ENCODE results near the gene RPSA.

The RPSA gene

GRCh38 chr3:39460677-39461076 lies 54.2 kb downstream of the RPSA start:
- peaks cover 5% of the 10 kb centered on the region for H3K4me1 Mint-ChIP-seq
- H3K9me3 Mint-ChIP-seq, result no peaks in the 10 kb centered on the region
- H3K36me3 Mint-ChIP-seq (ENCODE audit: low read depth), result no peaks in the 10 kb centered on the region
- H3K27me3 Mint-ChIP-seq (ENCODE audit: low read depth, poor library complexity), result no peaks in the 10 kb centered on the region
- TF ChIP-seq, protein P1, sequence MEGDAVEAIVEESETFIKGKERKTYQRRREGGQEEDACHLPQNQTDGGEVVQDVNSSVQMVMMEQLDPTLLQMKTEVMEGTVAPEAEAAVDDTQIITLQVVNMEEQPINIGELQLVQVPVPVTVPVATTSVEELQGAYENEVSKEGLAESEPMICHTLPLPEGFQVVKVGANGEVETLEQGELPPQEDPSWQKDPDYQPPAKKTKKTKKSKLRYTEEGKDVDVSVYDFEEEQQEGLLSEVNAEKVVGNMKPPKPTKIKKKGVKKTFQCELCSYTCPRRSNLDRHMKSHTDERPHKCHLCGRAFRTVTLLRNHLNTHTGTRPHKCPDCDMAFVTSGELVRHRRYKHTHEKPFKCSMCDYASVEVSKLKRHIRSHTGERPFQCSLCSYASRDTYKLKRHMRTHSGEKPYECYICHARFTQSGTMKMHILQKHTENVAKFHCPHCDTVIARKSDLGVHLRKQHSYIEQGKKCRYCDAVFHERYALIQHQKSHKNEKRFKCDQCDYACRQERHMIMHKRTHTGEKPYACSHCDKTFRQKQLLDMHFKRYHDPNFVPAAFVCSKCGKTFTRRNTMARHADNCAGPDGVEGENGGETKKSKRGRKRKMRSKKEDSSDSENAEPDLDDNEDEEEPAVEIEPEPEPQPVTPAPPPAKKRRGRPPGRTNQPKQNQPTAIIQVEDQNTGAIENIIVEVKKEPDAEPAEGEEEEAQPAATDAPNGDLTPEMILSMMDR (IDR thresholded peaks at IDR 0.05), result no peak
- H3K4me3 Mint-ChIP-seq, result no peak overlapping the region
- H3K27ac Mint-ChIP-seq, result no peak overlapping the region
- no peak for DNase-seq
